RPMI8226 (cell line): ENCODE results near the gene EPHX1.
"Not testable (repeated sequence)": the region's sequence is repeated elsewhere in the genome, so short reads cannot be mapped to it uniquely, and the experiment has no call there.

Experiments
- DNase-seq: peaks from one replicate; pipeline ENCODE4 v3.0.0-alpha.2; 2015

Gene EPHX1

GRCh38 chr1:225883616-225884265, 73.8 kb downstream of the EPHX1 start:
- DNase-seq, result no peak

- DNase-seq, result no peak
Measured at GRCh38 chr1:225885336-225885735, 75.4 kb downstream of the EPHX1 start.

- DNase-seq, result no peak
Measured at GRCh38 chr1:225886159-225887029, 76.5 kb downstream of the EPHX1 start.

- no peak for DNase-seq
Measured at GRCh38 chr1:225887030-225887314, 77.0 kb downstream of the EPHX1 start.

- DNase-seq, result not testable (repeated sequence)
Measured at GRCh38 chr1:225887554-225888288, 77.8 kb downstream of the EPHX1 start.

GRCh38 chr1:225888289-225888897, 78.5 kb downstream of the EPHX1 start:
- no peak for DNase-seq

GRCh38 chr1:225888898-225889601, 79.1 kb downstream of the EPHX1 start, which contains the start of gene LEFTY1:
LEFTY1 (minus strand) TSS chr1:225889146; CDS start chr1:225889066, 80 bp downstream.
- DNase-seq, result no peak

GRCh38 chr1:225889743-225890142, 79.8 kb downstream of the EPHX1 start:
- DNase-seq, result no peak

GRCh38 chr1:225890346-225891228, 80.7 kb downstream of the EPHX1 start:
- no peak for DNase-seq

GRCh38 chr1:225891229-225891972, 81.5 kb downstream of the EPHX1 start:
- DNase-seq, result no peak

- DNase-seq, result no peak
Measured at GRCh38 chr1:225892307-225892706, 82.4 kb downstream of the EPHX1 start.
